ENCODE results near the gene WIPF1. TPM values are rescaled to one million over a fixed set of nuclear protein-coding genes. Genes with fewer than 3 reads are reported as not detected.
A peak's percentile ranks its signal among the peaks of the same experiment; 100 is the strongest.

WIPF1 gene
- total and polyA plus RNA-seq, 4 donors, result 18.7 to 29.5 (median 21.7) TPM

DNA sequence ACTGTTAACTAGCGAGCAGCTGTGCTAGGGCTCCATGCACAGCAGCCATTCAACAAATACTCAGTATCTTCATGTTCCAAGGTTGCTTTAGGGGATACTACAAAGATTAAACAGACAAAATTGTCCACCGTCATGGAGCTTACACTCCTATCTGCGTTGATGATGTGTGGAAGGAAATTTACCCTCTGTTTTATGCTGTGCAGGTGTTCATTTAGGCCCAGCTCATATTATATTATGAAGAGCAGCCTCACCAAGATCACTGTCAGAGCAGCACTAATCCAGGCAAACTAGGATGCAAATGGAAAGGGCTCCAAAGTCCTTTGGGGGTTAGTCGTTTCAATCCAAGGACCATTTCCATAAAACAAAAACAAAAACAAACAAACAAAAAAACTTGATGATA, 13.4 kb upstream of the WIPF1 start:
- H3K36me3 ChIP-seq (ENCODE audit: control insufficient read depth, insufficient read depth, low read length), result no peaks in the 10 kb centered on the region
- no peaks in the 10 kb centered on the region for H3K9me3 ChIP-seq (ENCODE audit: control insufficient read depth, insufficient read depth, low read length)
- no peak overlapping the region for H3K4me3 ChIP-seq (ENCODE audit: low read depth, low read length)
- DNase-seq (ENCODE audit: low read depth in 4 of 6, low spot score in 6 of 6), result no peak
- H3K27me3 ChIP-seq (ENCODE audit: control insufficient read depth, insufficient read depth, low read length), result no peaks in the 10 kb centered on the region
- H3K27ac ChIP-seq (ENCODE audit: low read depth, low read length), result no peak overlapping the region
- H3K4me1 ChIP-seq (ENCODE audit: control insufficient read depth, insufficient read depth, low read length), result no peaks in the 10 kb centered on the region
- WGBS (ENCODE audit: insufficient coverage), result no CpG with 5 or more reads among the region's 4 CpGs

DNA sequence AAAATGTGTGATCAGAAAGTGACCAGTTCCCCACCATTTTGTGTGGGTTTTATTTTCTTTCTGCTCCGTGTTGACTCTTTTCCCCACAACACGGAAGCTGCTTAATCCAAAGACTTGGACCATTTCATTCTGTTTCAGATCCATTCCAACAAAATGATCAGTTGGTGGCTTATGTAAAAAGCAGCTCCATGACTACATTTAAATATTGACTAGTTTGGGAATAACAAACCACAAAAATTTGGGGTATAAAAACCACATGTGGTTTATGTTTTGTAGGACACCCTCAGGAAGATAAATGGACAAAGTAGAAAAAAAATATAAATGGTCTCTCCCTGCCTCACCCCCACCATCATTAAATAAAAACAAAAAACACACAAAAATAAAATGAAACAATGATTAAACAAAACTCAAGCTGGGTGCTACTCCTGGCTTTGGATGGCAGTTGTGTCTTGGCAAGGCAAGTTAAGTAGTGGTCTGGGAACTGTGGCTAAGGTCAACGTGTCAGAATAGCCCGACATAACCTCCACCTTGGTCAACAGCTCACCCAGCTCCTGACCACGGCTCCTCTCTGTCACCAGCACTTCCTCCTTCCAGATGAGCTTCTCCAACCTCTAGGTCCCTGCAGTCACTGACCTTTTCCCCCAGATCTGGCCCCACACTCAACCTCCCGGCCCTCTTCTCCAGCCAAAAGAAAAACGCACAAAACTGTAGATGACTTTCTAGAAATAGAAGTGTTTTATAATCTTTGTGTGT, 12.8 kb upstream of the WIPF1 start:
- Histone ChIP-seq H3K36me3 (ENCODE audit: control insufficient read depth, insufficient read depth, low read length) (no peaks in the 10 kb centered on the region), H3K27me3 (ENCODE audit: control insufficient read depth, insufficient read depth, low read length) (no peaks in the 10 kb centered on the region), H3K27ac (ENCODE audit: low read depth, low read length) (no peak overlapping the region), H3K4me3 (ENCODE audit: low read depth, low read length) (no peak overlapping the region), H3K9me3 (ENCODE audit: control insufficient read depth, insufficient read depth, low read length) (no peaks in the 10 kb centered on the region), H3K4me1 (ENCODE audit: control insufficient read depth, insufficient read depth, low read length) (no peaks in the 10 kb centered on the region)
- no peak for DNase-seq (ENCODE audit: low read depth in 4 of 6, low spot score in 6 of 6)
- 83% methylated on average over 2 of the region's 7 CpGs for WGBS (ENCODE audit: insufficient coverage)

DNA sequence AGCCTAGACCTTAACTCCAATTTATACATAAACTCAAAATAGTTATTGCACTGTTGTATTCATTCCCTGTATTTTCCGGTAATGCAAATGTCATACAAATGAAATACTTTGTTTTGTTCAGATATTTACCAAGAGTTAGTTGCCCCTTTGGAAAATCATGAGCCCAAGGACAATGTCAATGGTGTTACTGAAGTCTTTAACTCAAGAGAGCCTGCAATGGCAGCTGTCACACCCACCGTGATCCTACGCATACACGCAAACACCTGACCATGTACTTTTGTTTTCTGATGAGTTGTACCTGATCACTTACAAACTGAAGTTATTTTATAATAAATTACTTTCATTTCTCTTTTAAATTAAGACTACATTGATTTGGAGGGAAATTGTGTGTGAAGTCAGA, 11.7 kb upstream of the WIPF1 start:
- Histone ChIP-seq H3K27me3 (ENCODE audit: control insufficient read depth, insufficient read depth, low read length) (no peaks in the 10 kb centered on the region), H3K36me3 (ENCODE audit: control insufficient read depth, insufficient read depth, low read length) (no peaks in the 10 kb centered on the region), H3K27ac (ENCODE audit: low read depth, low read length) (no peak overlapping the region), H3K4me3 (ENCODE audit: low read depth, low read length) (no peak overlapping the region), H3K9me3 (ENCODE audit: control insufficient read depth, insufficient read depth, low read length) (no peaks in the 10 kb centered on the region), H3K4me1 (ENCODE audit: control insufficient read depth, insufficient read depth, low read length) (no peaks in the 10 kb centered on the region)
- WGBS (ENCODE audit: insufficient coverage), result no CpG with 5 or more reads among the region's 4 CpGs
- no peak for DNase-seq (ENCODE audit: low read depth in 4 of 6, low spot score in 6 of 6)

DNA sequence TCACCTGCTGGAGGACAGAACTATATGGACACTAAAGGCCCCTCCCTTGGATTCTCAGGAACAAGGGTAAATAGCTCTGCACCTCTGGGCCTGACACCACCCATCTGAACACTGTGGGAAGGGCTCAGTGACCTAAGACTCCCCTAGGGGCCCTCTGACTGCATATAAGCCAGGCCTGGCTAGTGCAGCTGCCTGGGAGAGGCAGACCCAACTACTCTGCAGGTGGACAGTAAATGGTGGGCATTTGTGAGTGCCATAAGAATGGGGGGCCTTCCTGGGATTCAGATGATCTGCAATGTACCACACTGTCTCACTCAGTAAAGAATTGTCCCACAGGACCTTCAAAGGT, 11.2 kb upstream of the WIPF1 start:
- Histone ChIP-seq H3K27ac (ENCODE audit: low read depth, low read length) (no peak overlapping the region), H3K36me3 (ENCODE audit: control insufficient read depth, insufficient read depth, low read length) (no peaks in the 10 kb centered on the region), H3K27me3 (ENCODE audit: control insufficient read depth, insufficient read depth, low read length) (no peaks in the 10 kb centered on the region), H3K4me1 (ENCODE audit: control insufficient read depth, insufficient read depth, low read length) (no peaks in the 10 kb centered on the region), H3K9me3 (ENCODE audit: control insufficient read depth, insufficient read depth, low read length) (no peaks in the 10 kb centered on the region), H3K4me3 (ENCODE audit: low read depth, low read length) (no peak overlapping the region)
- DNase-seq (ENCODE audit: low read depth in 4 of 6, low spot score in 6 of 6), result no peak

DNA sequence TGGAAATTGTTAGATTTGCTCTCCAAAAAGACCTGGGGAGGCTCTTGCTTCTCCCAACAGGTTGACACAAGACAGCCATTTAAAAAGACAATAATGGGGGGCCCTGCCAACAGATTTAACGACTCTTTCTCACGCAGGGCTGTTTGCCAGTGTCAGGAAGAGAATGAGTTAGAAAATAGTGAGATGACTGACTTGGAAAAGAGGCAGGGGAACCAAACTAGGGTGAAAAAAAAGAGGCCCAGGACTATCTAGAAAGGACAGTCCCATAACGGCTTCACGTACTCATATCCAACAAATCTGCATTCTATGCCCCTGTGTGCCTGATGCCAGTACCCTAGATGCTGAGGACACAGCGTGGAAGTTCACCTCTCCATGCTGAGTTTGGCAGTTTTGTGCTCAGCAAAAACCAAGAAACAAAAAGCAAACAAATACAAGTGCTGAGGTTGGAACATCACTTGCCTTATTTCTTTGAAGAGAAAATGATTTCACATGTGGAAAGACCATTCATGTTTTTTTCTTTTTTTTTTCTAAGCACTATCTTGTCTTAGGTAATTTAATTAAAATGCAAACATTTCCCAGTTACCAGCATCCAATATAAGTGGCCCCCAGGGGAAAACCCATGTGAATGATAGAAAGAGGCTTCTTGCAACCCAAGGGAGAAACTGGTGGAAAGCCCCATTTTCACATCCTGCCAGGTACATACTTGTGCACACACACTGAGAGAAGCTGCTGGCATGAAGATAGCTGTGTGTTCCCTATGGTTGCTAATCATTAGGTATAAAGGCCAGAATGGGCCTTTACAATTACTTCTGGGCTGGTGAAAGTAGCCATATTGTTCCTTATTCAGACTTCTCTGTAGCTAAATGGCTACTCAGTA, 10.6 kb upstream of the WIPF1 start:
- peak in 1 of 6 donors; percentile 53 for DNase-seq (ENCODE audit: low read depth in 4 of 6, low spot score in 6 of 6)
- H3K4me1 ChIP-seq (ENCODE audit: control insufficient read depth, insufficient read depth, low read length), result no peaks in the 10 kb centered on the region
- no peaks in the 10 kb centered on the region for H3K9me3 ChIP-seq (ENCODE audit: control insufficient read depth, insufficient read depth, low read length)
- H3K27me3 ChIP-seq (ENCODE audit: control insufficient read depth, insufficient read depth, low read length), result no peaks in the 10 kb centered on the region
- 92% methylated on average over 2 of the region's 5 CpGs for WGBS (ENCODE audit: insufficient coverage)
- H3K4me3 ChIP-seq (ENCODE audit: low read depth, low read length), result no peak overlapping the region
- H3K36me3 ChIP-seq (ENCODE audit: control insufficient read depth, insufficient read depth, low read length), result no peaks in the 10 kb centered on the region
- H3K27ac ChIP-seq (ENCODE audit: low read depth, low read length), result no peak overlapping the region

DNA sequence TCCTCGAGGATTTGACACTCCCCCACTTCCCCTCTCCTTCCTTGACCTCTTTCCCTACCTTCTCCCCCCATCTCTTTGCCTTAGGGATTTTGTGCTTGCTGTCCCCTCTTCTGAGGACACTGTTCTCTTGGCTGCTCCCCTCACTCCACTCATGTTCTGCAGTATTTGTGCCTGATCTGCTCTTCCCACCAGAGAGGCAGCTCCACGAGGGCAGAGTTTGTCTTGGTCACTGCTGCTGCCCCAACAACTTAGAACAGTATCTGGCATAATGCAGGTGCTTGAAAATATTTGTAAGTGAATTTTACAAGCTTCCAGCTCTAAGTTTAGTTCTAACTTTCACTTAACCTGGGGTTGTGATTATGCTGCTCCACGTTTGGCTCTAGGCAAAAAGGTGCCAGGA, 10.0 kb upstream of the WIPF1 start:
- H3K4me3 ChIP-seq (ENCODE audit: low read depth, low read length), result no peak overlapping the region
- no peaks in the 10 kb centered on the region for H3K9me3 ChIP-seq (ENCODE audit: control insufficient read depth, insufficient read depth, low read length)
- 63% methylated on average over 1 of the region's 3 CpGs for WGBS (ENCODE audit: insufficient coverage)
- H3K27ac ChIP-seq (ENCODE audit: low read depth, low read length), result no peak overlapping the region
- no peaks in the 10 kb centered on the region for H3K36me3 ChIP-seq (ENCODE audit: control insufficient read depth, insufficient read depth, low read length)
- DNase-seq (ENCODE audit: low read depth in 4 of 6, low spot score in 6 of 6), result no peak
- no peaks in the 10 kb centered on the region for H3K27me3 ChIP-seq (ENCODE audit: control insufficient read depth, insufficient read depth, low read length)
- no peaks in the 10 kb centered on the region for H3K4me1 ChIP-seq (ENCODE audit: control insufficient read depth, insufficient read depth, low read length)

DNA sequence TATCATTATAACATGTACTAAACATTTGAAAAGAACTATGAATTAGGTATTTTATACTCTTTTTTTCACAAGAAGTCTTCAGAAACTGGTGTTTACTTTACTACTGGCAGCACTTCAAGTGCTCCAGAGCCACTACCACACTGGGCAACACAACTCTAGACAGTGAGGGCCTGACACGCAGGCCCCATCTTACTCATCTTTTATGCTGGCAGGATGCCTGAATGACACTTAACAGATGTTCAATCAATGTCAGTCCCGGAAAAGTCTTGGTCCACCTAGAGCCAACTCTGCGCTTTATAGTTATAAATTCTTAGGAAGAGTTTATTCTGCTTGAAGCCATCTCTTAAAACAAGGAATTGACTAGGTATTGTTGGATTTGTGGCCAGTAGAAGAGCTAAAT, 8.7 kb upstream of the WIPF1 start:
- no peaks in the 10 kb centered on the region for H3K4me1 ChIP-seq (ENCODE audit: control insufficient read depth, insufficient read depth, low read length)
- H3K27me3 ChIP-seq (ENCODE audit: control insufficient read depth, insufficient read depth, low read length), result no peaks in the 10 kb centered on the region
- no peaks in the 10 kb centered on the region for H3K9me3 ChIP-seq (ENCODE audit: control insufficient read depth, insufficient read depth, low read length)
- peak in 1 of 6 donors; percentile 23 for DNase-seq (ENCODE audit: low read depth in 4 of 6, low spot score in 6 of 6)
- H3K27ac ChIP-seq (ENCODE audit: low read depth, low read length), result no peak overlapping the region
- H3K4me3 ChIP-seq (ENCODE audit: low read depth, low read length), result no peak overlapping the region
- WGBS (ENCODE audit: insufficient coverage), result 50% methylated on average over 1 of the region's 3 CpGs
- no peaks in the 10 kb centered on the region for H3K36me3 ChIP-seq (ENCODE audit: control insufficient read depth, insufficient read depth, low read length)

DNA sequence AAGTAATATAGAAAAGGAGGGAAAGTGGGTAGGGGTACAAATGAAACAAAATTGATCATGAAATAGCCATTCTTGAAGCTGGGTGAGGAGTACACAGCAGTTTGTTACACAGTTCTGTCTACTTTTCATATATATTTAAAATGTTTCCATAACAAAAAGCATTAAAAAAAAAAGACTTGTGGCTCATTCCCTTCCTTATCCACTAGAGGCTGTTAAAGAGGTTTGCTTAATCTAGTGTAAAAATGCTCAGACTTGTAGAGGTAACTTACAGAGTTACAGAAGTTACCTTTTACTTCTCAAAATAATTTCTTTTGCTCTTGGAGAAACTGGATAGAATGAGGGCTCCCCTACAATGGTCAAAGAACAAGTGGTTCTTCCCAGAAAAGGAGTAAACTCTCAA, 8.1 kb upstream of the WIPF1 start:
- no peaks in the 10 kb centered on the region for H3K36me3 ChIP-seq (ENCODE audit: control insufficient read depth, insufficient read depth, low read length)
- H3K9me3 ChIP-seq (ENCODE audit: control insufficient read depth, insufficient read depth, low read length), result no peaks in the 10 kb centered on the region
- no peak overlapping the region for H3K4me3 ChIP-seq (ENCODE audit: low read depth, low read length)
- DNase-seq (ENCODE audit: low read depth in 4 of 6, low spot score in 6 of 6), result peak in 1 of 6 donors; percentile 22
- H3K27ac ChIP-seq (ENCODE audit: low read depth, low read length), result no peak overlapping the region
- no peaks in the 10 kb centered on the region for H3K27me3 ChIP-seq (ENCODE audit: control insufficient read depth, insufficient read depth, low read length)
- no peaks in the 10 kb centered on the region for H3K4me1 ChIP-seq (ENCODE audit: control insufficient read depth, insufficient read depth, low read length)

DNA sequence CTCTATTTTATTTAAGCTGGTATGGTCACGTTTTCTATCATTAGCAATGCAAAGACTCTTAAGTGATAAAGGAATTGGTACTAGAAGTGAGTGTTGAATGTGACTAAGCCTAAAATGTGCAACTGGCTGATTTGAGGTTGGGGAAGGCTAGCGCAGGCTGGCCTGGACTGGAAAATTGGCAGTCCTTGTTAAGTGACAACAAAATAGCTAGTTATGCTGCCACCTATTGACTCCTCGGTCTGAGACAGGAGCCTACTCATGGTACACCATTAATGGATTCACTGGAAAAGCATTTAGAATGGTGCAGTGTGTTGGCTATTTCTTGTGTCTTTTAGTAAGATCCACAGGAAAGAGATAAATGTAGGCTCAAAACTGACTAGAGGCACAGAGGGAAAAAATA, 5.7 kb upstream of the WIPF1 start:
- Histone ChIP-seq H3K4me1 (ENCODE audit: control insufficient read depth, insufficient read depth, low read length) (no peaks in the 10 kb centered on the region), H3K36me3 (ENCODE audit: control insufficient read depth, insufficient read depth, low read length) (no peaks in the 10 kb centered on the region), H3K9me3 (ENCODE audit: control insufficient read depth, insufficient read depth, low read length) (peaks cover 2% of the 10 kb centered on the region), H3K27ac (ENCODE audit: low read depth, low read length) (no peak overlapping the region), H3K27me3 (ENCODE audit: control insufficient read depth, insufficient read depth, low read length) (no peaks in the 10 kb centered on the region), H3K4me3 (ENCODE audit: low read depth, low read length) (no peak overlapping the region)
- DNase-seq (ENCODE audit: low read depth in 4 of 6, low spot score in 6 of 6), result peak in 4 of 6 donors; percentile 24 to 81 (median 61)
- WGBS (ENCODE audit: insufficient coverage), result 37% methylated on average over 3 of the region's 3 CpGs

DNA sequence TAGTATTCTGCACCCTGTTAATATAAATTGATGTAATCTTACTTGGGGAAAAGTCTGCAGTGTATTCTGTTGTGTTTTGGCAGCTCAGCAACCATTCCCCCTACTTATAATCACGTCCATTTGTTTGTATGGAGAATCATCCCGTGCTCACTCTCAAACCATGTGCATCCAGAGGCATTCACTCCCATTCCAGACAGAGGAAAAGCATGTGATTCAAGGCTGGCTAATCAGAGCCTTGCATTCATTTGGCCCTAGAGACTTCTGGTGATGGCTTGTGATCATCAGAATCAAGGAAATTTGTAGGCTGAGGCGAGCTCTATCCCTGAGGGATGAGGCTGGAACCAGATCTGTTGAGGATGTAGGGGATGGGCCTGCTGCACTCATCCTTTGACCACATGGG, 5.1 kb upstream of the WIPF1 start:
- peak in 1 of 6 donors; percentile 39 for DNase-seq (ENCODE audit: low read depth in 4 of 6, low spot score in 6 of 6)
- 97% methylated on average over 3 of the region's 3 CpGs for WGBS (ENCODE audit: insufficient coverage)
- H3K27ac ChIP-seq (ENCODE audit: low read depth, low read length), result no peak overlapping the region

More for the DNA sequence above, 5.1 kb upstream of the WIPF1 start:
- Histone ChIP-seq H3K36me3 (ENCODE audit: control insufficient read depth, insufficient read depth, low read length) (no peaks in the 10 kb centered on the region), H3K27me3 (ENCODE audit: control insufficient read depth, insufficient read depth, low read length) (no peaks in the 10 kb centered on the region), H3K9me3 (ENCODE audit: control insufficient read depth, insufficient read depth, low read length) (peaks cover 2% of the 10 kb centered on the region), H3K4me3 (ENCODE audit: low read depth, low read length) (no peak overlapping the region), H3K4me1 (ENCODE audit: control insufficient read depth, insufficient read depth, low read length) (no peaks in the 10 kb centered on the region)
